H1 (cell line): ENCODE measurements around the gene CUEDC1. TPM values are rescaled to one million over a fixed set of nuclear protein-coding genes. Genes with fewer than 3 reads are reported as not detected.

Experiments used
- CHD7 ChIP-seq: fragments of 300-600 bp; sonication (generic); IDR thresholded peaks from 2 replicates; pipeline ENCODE4 v1.7.1; 2012; ENCODE audit warnings: low read length, moderate library complexity, mild to moderate bottlenecking, inconsistent platforms; ENCODE audit not compliant: insufficient replicate concordance
- CTCF ChIP-seq, 3 experiments: IDR thresholded peaks; 1 replicate in 2 of 3; 2 replicates in 1 of 3; pipeline versions ENCODE4 v1.5.1 to v1.6.1; 2011; ENCODE audit warnings: low read length in 3 of 3, mild to moderate bottlenecking in 3 of 3, inconsistent platforms in 2 of 3, low read depth in 1 of 3, moderate library complexity in 1 of 3; ENCODE audit not compliant: insufficient read depth in 1 of 3; ENCODE audit errors: control extremely low read depth in 1 of 3
- FOSL1 ChIP-seq: IDR thresholded peaks from 2 replicates; pipeline ENCODE4 v1.6.1; 2011; ENCODE audit warnings: mild to moderate bottlenecking, low read depth, low read length, moderate library complexity; ENCODE audit not compliant: insufficient read depth
- JUND ChIP-seq: IDR thresholded peaks from 2 replicates; pipeline ENCODE4 v1.6.1; 2011; ENCODE audit warnings: mild to moderate bottlenecking, improper control_type of control experiment, low read length
- MAFK ChIP-seq: IDR thresholded peaks from 2 replicates; pipeline ENCODE4 v1.6.1; 2012; ENCODE audit warnings: low read depth, mild to moderate bottlenecking, improper control_type of control experiment, low read length
- RNF2 ChIP-seq: fragments of 200-900, 300-1000 bp; sonication (generic); IDR thresholded peaks from 2 replicates; pipeline ENCODE4 v1.7.1; 2016; ENCODE audit warnings: borderline replicate concordance, low read depth, mild to moderate bottlenecking, antibody characterized with exemption, low read length; ENCODE audit not compliant: poor library complexity, severe bottlenecking; ENCODE audit errors: missing control alignments
- SP1 ChIP-seq: IDR thresholded peaks from 2 replicates; pipeline ENCODE4 v1.6.1; 2011; ENCODE audit warnings: low read depth, low read length
- SP2 ChIP-seq: IDR thresholded peaks from 2 replicates; pipeline ENCODE4 v1.6.1; 2012; ENCODE audit warnings: mild to moderate bottlenecking, low read length, inconsistent platforms
- TAF1 ChIP-seq: IDR thresholded peaks from 2 replicates; pipeline ENCODE4 v1.6.1; 2011; ENCODE audit warnings: mild to moderate bottlenecking, low read depth, low read length
- TBP ChIP-seq: IDR thresholded peaks from 2 replicates; pipeline ENCODE4 v1.6.1; 2011; ENCODE audit warnings: low read depth, low read length, improper control_type of control experiment
- polyA plus RNA-seq, 7 experiments: library from polyadenylated mRNA; depleted of rRNA in 3 of 7; stranded (reverse) in 5 of 7; unstranded in 2 of 7; fragments of >200 nt in 5 of 7; fragments of 200-250 nt in 2 of 7; gene quantifications; 1 replicate in 5 of 7; 2 replicates in 1 of 7; 4 replicates in 1 of 7; pipeline versions ENCODE4 v1.2.1 to v1.2.3, GENCODE V29; 2011 to 2013; ENCODE audit warnings: missing spikeins in 2 of 7, mixed read lengths in 2 of 7
- total RNA-seq: library from RNA; stranded (reverse); fragmentation: NEBNext Ultra II Directional; extraction: Animal tissue kit (Norgen Biotek cat#: 25700); gene quantifications from 2 replicates; pipeline ENCODE4 v1.2.1, GENCODE V29; 2021

The CUEDC1 gene
- total and polyA plus RNA-seq, 2 of the 8 experiments (the other 6 are each of a cell fraction or from before 2014, with no cell fraction given) = 4.0 to 10.7 TPM

- no peak for TF ChIP-seq CHD7
- TF ChIP-seq SP2 = no peak
- TF ChIP-seq TBP = no peak
- TF ChIP-seq FOSL1 = no peak
- no peak for TF ChIP-seq MAFK
- TF ChIP-seq TAF1 = no peak
- TF ChIP-seq JUND = no peak
- no peak for TF ChIP-seq CTCF (IDR thresholded peaks at IDR 0.05; ENCODE audit: control extremely low read depth in 1 of 3, insufficient read depth in 1 of 3, low read depth in 1 of 3, low read length in 3 of 3)
- no peak for TF ChIP-seq RNF2
- no peak for TF ChIP-seq SP1
Measured at GRCh38 chr17:57929386-57929785, 25.8 kb downstream of the CUEDC1 start (continued).
